Kidney epithelial cell (primary cell): ENCODE measurements around the gene MARCHF6. TPM values are rescaled to one million over a fixed set of nuclear protein-coding genes. Genes with fewer than 3 reads are reported as not detected.

Source experiments
- DNase-seq: peaks from one replicate; pipeline ENCODE4 v3.0.0-alpha.2; 2010; ENCODE audit warnings: low read depth
- H3K27me3 ChIP-seq: 2 replicates; pipeline ENCODE4 v1.6.0; 2011; ENCODE audit warnings: low read length; ENCODE audit not compliant: control insufficient read depth, insufficient read depth
- H3K36me3 ChIP-seq: 2 replicates; pipeline ENCODE4 v1.5.1; 2011; ENCODE audit warnings: low read length; ENCODE audit not compliant: control insufficient read depth, insufficient read depth
- H3K4me3 ChIP-seq: 2 replicates; pipeline ENCODE4 v1.5.1; 2011; ENCODE audit warnings: low read depth, mild to moderate bottlenecking, control low read depth, low read length
- total RNA-seq: library from RNA; depleted of rRNA; stranded (reverse); fragments of >200 nt; gene quantifications from 2 replicates; pipeline ENCODE4 v1.2.3, GENCODE V29; 2015
- TF ChIP-seq, protein P1 (sequence below): IDR thresholded peaks from 2 replicates; pipeline ENCODE4 v1.5.1; 2011; ENCODE audit warnings: mild to moderate bottlenecking, moderate library complexity, low read length, control low read depth, inconsistent platforms; ENCODE audit not compliant: insufficient read depth, poor library complexity, severe bottlenecking

MARCHF6 gene
- 40.7 and 47.1 TPM in 2 replicates for total RNA-seq

- Histone ChIP-seq H3K36me3 (no peaks in the 10 kb centered on the region), H3K4me3 (peak within 1 kb of the TSS; percentile 92), H3K27me3 (no peaks in the 10 kb centered on the region)
- peak; percentile 56 for DNase-seq
- TF ChIP-seq, protein P1, sequence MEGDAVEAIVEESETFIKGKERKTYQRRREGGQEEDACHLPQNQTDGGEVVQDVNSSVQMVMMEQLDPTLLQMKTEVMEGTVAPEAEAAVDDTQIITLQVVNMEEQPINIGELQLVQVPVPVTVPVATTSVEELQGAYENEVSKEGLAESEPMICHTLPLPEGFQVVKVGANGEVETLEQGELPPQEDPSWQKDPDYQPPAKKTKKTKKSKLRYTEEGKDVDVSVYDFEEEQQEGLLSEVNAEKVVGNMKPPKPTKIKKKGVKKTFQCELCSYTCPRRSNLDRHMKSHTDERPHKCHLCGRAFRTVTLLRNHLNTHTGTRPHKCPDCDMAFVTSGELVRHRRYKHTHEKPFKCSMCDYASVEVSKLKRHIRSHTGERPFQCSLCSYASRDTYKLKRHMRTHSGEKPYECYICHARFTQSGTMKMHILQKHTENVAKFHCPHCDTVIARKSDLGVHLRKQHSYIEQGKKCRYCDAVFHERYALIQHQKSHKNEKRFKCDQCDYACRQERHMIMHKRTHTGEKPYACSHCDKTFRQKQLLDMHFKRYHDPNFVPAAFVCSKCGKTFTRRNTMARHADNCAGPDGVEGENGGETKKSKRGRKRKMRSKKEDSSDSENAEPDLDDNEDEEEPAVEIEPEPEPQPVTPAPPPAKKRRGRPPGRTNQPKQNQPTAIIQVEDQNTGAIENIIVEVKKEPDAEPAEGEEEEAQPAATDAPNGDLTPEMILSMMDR = no peak
These were observed at the start of gene MARCHF6 for GRCh38 chr5:10353241-10354047. TSS of gene MARCHF6 (plus strand) at chr5:10353695. CDS start at chr5:10353899, 204 bp downstream.

DNA sequence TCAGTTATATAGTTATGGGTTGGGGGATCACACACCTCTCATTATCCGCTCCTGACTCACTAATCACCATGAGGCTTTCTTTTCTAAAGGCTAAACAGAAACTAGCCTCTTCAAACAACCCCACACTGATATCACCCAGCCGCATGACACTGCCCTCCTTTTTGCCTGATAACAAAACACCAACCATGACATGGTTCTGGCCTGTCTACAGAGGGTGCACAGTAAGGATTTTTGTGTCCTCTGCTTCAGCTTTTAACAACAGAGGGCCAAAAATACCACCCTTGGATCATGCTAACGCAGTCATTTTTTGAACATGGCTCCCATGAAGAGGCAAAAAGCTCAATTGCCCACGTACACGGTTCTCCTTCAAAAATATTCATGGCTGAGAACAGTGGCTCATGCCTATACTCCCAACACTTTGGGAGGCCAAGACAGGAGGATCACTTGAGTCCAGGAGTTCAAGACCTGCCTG, 49.8 kb upstream of the MARCHF6 start:
- TF ChIP-seq, protein P1 = no peak
- no peak overlapping the region for H3K4me3 ChIP-seq
- no peaks in the 10 kb centered on the region for H3K27me3 ChIP-seq
- no peaks in the 10 kb centered on the region for H3K36me3 ChIP-seq
- DNase-seq = no peak

GRCh38 chr5:10304932-10305331, 48.6 kb upstream of the MARCHF6 start:
- DNase-seq = no peak
- Histone ChIP-seq H3K36me3 (no peaks in the 10 kb centered on the region), H3K4me3 (no peak overlapping the region), H3K27me3 (no peaks in the 10 kb centered on the region)
- TF ChIP-seq, protein P1 = no peak

DNA sequence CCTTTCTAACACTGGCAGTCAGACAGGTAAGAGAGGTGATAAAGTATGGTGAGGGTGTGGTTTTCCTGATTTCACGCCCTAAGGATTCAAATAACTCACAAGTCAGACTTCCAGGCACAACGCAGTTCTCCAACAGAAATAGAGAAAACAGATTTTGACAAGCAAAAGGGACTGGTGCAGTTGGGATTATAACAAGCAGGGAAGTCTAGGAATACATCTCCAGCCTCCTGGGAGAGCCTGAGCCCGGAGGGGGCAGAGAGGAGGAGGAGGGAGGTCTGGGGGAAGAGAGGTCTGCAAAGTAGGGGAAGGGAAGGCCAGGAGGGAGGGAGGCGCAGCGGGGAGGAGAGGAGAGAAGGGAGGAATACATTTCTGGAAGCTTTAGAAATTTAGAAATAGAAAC, 47.4 kb upstream of the MARCHF6 start:
- Histone ChIP-seq H3K4me3 (no peak overlapping the region), H3K36me3 (no peaks in the 10 kb centered on the region), H3K27me3 (no peaks in the 10 kb centered on the region)
- no peak for DNase-seq
- TF ChIP-seq, protein P1 = no peak

DNA sequence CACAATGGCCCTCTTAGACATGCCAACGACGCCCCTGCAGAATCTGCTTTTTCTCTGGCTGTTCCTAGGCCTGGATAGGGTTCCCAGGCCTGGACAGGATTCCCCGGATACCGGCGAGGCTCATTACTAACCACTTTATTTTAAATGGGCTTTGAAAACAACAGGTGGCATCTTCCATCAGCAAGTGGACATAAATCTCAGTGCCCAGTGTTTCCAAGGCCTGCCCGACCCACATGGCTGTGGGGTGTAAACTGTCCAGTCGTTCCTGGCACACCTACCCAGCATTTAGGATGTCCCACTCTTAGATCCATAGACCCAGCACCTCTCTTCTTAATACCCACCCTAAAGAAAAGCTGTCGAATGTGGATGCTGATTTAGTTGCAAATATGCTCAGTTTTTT, 46.7 kb upstream of the MARCHF6 start:
- TF ChIP-seq, protein P1 = no peak
- no peaks in the 10 kb centered on the region for H3K27me3 ChIP-seq
- H3K4me3 ChIP-seq = peak overlapping the region; percentile 61
- DNase-seq = no peak
- H3K36me3 ChIP-seq = no peaks in the 10 kb centered on the region
